ENCODE results near the gene EMX2. TPM values are rescaled to one million over a fixed set of nuclear protein-coding genes. Genes with fewer than 3 reads are reported as not detected.

Gene EMX2
- total RNA-seq, 1 donor from 2014 or later, result 0.47 TPM

DNA sequence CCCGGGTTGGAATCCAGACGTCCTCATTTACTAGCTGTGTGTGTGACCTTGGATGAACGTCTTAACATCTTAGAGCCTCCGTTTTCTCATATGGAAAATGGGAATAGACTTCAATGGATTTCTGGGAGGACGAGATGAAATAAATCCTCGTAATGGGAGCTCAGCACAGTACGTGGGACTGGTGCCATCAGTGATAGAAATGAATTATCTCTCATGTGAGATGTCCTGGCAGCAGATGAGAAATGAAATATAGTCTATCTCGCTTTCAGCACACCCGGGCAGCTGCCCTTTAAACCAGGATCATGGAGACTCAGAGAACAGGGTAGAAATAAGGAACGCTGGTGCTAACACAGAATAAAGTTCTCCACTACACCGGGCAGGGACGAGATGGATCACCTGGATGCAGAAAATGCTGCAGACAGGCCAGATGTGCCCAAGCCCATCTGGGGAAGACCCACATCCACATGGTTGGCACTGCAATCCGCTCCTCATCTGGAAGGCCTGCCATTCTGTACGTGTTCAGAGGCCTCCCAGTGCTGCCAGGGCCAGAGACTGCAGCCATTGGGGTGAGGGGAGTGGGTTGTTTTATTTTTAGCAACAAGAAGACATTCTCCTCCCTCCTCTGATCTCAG, 11.1 kb upstream of the EMX2 start:
- Mint-ChIP-seq H3K27ac (ENCODE audit: unreplicated experiment) (no peak overlapping the region), H3K36me3 (ENCODE audit: unreplicated experiment) (no peaks in the 10 kb centered on the region), H3K9me3 (ENCODE audit: unreplicated experiment) (peaks cover 13% of the 10 kb centered on the region), H3K4me3 (ENCODE audit: unreplicated experiment) (no peak overlapping the region), H3K4me1 (ENCODE audit: low read depth, unreplicated experiment) (peaks cover 20% of the 10 kb centered on the region), H3K27me3 (ENCODE audit: unreplicated experiment) (peaks cover 26% of the 10 kb centered on the region)
- DNase-seq, result no peak
- TF ChIP-seq, protein P1, sequence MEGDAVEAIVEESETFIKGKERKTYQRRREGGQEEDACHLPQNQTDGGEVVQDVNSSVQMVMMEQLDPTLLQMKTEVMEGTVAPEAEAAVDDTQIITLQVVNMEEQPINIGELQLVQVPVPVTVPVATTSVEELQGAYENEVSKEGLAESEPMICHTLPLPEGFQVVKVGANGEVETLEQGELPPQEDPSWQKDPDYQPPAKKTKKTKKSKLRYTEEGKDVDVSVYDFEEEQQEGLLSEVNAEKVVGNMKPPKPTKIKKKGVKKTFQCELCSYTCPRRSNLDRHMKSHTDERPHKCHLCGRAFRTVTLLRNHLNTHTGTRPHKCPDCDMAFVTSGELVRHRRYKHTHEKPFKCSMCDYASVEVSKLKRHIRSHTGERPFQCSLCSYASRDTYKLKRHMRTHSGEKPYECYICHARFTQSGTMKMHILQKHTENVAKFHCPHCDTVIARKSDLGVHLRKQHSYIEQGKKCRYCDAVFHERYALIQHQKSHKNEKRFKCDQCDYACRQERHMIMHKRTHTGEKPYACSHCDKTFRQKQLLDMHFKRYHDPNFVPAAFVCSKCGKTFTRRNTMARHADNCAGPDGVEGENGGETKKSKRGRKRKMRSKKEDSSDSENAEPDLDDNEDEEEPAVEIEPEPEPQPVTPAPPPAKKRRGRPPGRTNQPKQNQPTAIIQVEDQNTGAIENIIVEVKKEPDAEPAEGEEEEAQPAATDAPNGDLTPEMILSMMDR (IDR thresholded peaks at IDR 0.05; ENCODE audit: partially characterized antibody, unreplicated experiment), result no peak

DNA sequence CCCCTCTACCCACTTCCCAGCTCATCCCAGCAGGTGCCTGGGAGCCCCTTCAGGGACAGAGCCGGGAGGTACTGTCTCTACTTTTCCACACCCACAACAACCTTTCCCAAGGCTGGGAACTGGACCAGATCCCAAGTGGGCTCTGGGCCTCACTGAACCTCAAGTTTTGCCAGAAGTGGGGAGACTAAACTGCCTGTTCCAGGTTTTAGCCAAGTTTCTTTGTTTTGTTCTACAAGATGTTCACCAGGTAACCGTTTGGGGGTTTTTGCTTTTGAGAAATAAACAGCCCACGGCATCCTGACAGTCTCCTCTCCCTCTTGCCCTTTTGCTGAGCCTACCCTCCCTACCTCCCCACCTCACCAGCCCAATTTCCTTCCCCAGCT, 10.6 kb upstream of the EMX2 start:
- TF ChIP-seq, protein P1 (IDR thresholded peaks at IDR 0.05; ENCODE audit: partially characterized antibody, unreplicated experiment), result no peak
- Mint-ChIP-seq H3K4me3 (ENCODE audit: unreplicated experiment) (peak overlapping the region; percentile 22), H3K9me3 (ENCODE audit: unreplicated experiment) (peaks cover 13% of the 10 kb centered on the region), H3K27ac (ENCODE audit: unreplicated experiment) (no peak overlapping the region), H3K4me1 (ENCODE audit: low read depth, unreplicated experiment) (peaks cover 20% of the 10 kb centered on the region), H3K36me3 (ENCODE audit: unreplicated experiment) (no peaks in the 10 kb centered on the region), H3K27me3 (ENCODE audit: unreplicated experiment) (peaks cover 26% of the 10 kb centered on the region)
- DNase-seq, result no peak

DNA sequence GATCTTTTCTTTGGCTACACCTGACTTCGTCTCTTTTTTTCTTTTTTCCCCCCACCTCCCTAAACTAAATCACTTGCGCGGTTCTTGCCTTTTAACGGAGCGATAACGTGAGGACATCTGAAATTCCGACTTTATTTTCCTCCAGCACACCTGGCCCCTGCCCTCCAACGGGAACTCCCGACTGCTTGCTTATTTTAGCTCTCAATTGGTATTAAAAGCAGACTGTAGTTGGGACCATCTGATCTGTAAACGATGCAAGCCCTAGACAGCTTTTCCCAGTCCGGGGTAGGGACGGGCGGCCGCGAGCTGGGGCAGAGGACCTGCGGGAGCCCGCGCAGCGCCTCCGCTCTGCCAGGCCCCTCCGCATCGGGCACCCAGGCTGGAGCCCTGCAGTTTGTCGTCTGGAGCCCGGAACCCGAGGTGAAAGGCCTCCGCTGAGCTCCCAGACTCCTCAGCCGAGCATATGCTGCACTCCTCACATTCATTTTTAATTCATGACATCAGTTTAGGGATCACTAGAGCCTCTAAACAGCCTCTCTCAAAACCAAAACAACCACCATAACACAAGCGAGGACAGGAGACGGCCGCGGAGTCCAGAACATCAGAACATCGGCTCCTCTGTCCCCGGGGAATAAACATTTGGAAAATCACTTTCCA, 10.0 kb upstream of the EMX2 start:
- peak overlapping the region; percentile 64 for H3K27ac Mint-ChIP-seq (ENCODE audit: unreplicated experiment)
- H3K4me1 Mint-ChIP-seq (ENCODE audit: low read depth, unreplicated experiment), result peaks cover 20% of the 10 kb centered on the region
- DNase-seq, result no peak
- peaks cover 13% of the 10 kb centered on the region for H3K9me3 Mint-ChIP-seq (ENCODE audit: unreplicated experiment)
- peak overlapping the region; percentile 76 for H3K4me3 Mint-ChIP-seq (ENCODE audit: unreplicated experiment)
- TF ChIP-seq, protein P1 (IDR thresholded peaks at IDR 0.05; ENCODE audit: partially characterized antibody, unreplicated experiment), result no peak
- peaks cover 26% of the 10 kb centered on the region for H3K27me3 Mint-ChIP-seq (ENCODE audit: unreplicated experiment)
- no peaks in the 10 kb centered on the region for H3K36me3 Mint-ChIP-seq (ENCODE audit: unreplicated experiment)

DNA sequence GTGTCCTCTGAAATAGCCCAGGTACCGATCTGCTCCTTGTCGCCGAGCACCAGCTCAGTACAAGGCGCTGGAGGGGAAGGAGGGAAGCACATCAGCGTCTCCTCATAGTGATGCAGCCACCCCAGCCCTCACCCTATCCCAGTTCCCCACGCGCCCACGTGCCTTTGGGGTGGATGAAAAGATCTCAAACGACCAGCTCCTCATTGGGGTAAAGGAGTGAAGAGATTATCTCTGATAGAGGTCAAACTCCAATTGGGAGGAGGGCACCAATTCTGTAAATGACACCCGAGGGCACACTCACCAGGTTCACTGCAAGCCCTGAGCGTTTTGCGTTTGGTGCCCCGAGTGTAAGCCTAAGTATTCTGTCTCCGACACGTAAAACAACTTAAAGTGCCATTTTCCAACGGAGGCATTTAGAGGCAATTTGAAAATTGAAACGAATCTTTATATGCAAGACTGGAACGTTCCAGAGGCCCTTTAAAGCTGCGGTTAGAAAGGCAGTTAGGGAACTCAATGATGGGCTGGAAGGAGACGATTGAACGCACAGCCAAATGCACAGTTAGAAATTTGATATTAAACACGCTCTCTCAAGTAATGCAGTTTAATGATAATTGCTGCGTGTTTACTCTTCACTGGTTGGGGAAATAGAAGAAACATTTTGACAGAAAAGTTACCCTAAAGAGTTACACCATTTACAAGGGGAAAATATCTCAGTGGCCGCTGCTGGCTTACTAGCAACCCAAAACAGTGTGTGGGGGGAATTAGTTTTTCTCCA, 8.9 kb upstream of the EMX2 start:
- H3K27me3 Mint-ChIP-seq (ENCODE audit: unreplicated experiment), result peaks cover 27% of the 10 kb centered on the region
- DNase-seq, result no peak
- peak overlapping the region; percentile 64 for H3K4me3 Mint-ChIP-seq (ENCODE audit: unreplicated experiment)
- peaks cover 13% of the 10 kb centered on the region for H3K9me3 Mint-ChIP-seq (ENCODE audit: unreplicated experiment)
- H3K36me3 Mint-ChIP-seq (ENCODE audit: unreplicated experiment), result no peaks in the 10 kb centered on the region
- H3K4me1 Mint-ChIP-seq (ENCODE audit: low read depth, unreplicated experiment), result peaks cover 20% of the 10 kb centered on the region
- H3K27ac Mint-ChIP-seq (ENCODE audit: unreplicated experiment), result no peak overlapping the region
- TF ChIP-seq, protein P1 (IDR thresholded peaks at IDR 0.05; ENCODE audit: partially characterized antibody, unreplicated experiment), result no peak
